ENCODE measurements around the gene SOX15.
"Not testable (repeated sequence)": the region's sequence is repeated elsewhere in the genome, so short reads cannot be mapped to it uniquely, and the experiment has no call there.

SOX15 gene

GRCh38 chr17:7606280-7606679, 16.4 kb upstream of the SOX15 start:
- no peak for DNase-seq

- not testable (repeated sequence) for DNase-seq
These were observed 7.7 kb upstream of the SOX15 start for GRCh38 chr17:7597561-7597960.

- DNase-seq = no peak
These were observed 3.4 kb upstream of the SOX15 start for GRCh38 chr17:7593296-7593695.

GRCh38 chr17:7592422-7593021, 2.6 kb upstream of the SOX15 start:
- no peak for DNase-seq

- no peak for DNase-seq
These were observed 1.7 kb upstream of the SOX15 start for GRCh38 chr17:7591596-7591995.

- DNase-seq = no peak
These were observed 849 bp upstream of the SOX15 start for GRCh38 chr17:7590743-7591142.

- peak; percentile 62 to 84 for DNase-seq
These were observed 558 bp downstream of the SOX15 start for GRCh38 chr17:7589204-7589868.

GRCh38 chr17:7588553-7589203, 1.2 kb downstream of the SOX15 start:
- DNase-seq = no peak

- DNase-seq = no peak
These were observed 2.3 kb downstream of the SOX15 start for GRCh38 chr17:7587420-7588151.

- no peak for DNase-seq
These were observed 3.0 kb downstream of the SOX15 start for GRCh38 chr17:7586673-7587419.

- DNase-seq = peak; percentile 97
These were observed 6.4 kb downstream of the SOX15 start, which contains the start of gene MPDU1 for GRCh38 chr17:7583253-7584109. Gene MPDU1 (plus strand): TSS chr17:7583852. CDS start chr17:7583863, 11 bp downstream.

- no peak for DNase-seq
These were observed 7.3 kb downstream of the SOX15 start for GRCh38 chr17:7582396-7583252.

GRCh38 chr17:7580604-7581575, 9.0 kb downstream of the SOX15 start:
- peak; percentile 16 to 50 for DNase-seq

- DNase-seq = peak; percentile 34 to 36
These were observed 9.9 kb downstream of the SOX15 start for GRCh38 chr17:7579834-7580603.

- peak; percentile 95 to 100 for DNase-seq
These were observed 10.7 kb downstream of the SOX15 start, which contains the start of gene CD68 for GRCh38 chr17:7579001-7579833. Gene CD68 (plus strand): TSS chr17:7579638. CDS start chr17:7579678, 40 bp downstream.

GRCh38 chr17:7577327-7578199, 12.3 kb downstream of the SOX15 start:
- no peak for DNase-seq
